Neural progenitor cell (in vitro differentiated cells): Measurements from ENCODE around the gene SLC46A3. TPM values are rescaled to one million over a fixed set of nuclear protein-coding genes. Genes with fewer than 3 reads are reported as not detected.

ENCODE experiments used
- DNase-seq: peaks from one replicate; pipeline ENCODE4 v3.0.0-alpha.2; 2016; ENCODE audit warnings: low spot score
- H2AFZ ChIP-seq: fragments of 200-600 bp; sonication (generic); replicated peaks from 2 replicates; pipeline ENCODE4 v1.6.1; 2016; ENCODE audit warnings: antibody characterized with exemption
- H3F3A ChIP-seq: fragments of 200-600 bp; sonication (generic); 2 replicates; pipeline ENCODE4 v1.6.1; 2016; ENCODE audit warnings: antibody characterized with exemption, low read depth
- H3K27ac ChIP-seq: fragments of 200-600 bp; sonication (generic); 2 replicates; pipeline ENCODE4 v1.5.1; 2016; ENCODE audit warnings: mild to moderate bottlenecking
- H3K27me3 ChIP-seq: fragments of 200-600 bp; sonication (generic); 2 replicates; pipeline ENCODE4 v1.6.1; 2016; ENCODE audit warnings: mild to moderate bottlenecking, moderate library complexity
- H3K36me3 ChIP-seq: fragments of 200-600 bp; sonication (generic); 2 replicates; pipeline ENCODE4 v1.5.1; 2016
- H3K4me1 ChIP-seq: fragments of 200-600 bp; sonication (generic); 2 replicates; pipeline ENCODE4 v1.6.1; 2016; ENCODE audit warnings: mixed run types
- H3K4me2 ChIP-seq: fragments of 200-600 bp; sonication (generic); 2 replicates; pipeline ENCODE4 v1.6.1; 2016
- H3K4me3 ChIP-seq: fragments of 200-600 bp; sonication (generic); 2 replicates; pipeline ENCODE4 v1.5.1; 2016
- H3K79me2 ChIP-seq: fragments of 200-600 bp; sonication (generic); 2 replicates; pipeline ENCODE4 v1.6.1; 2016; ENCODE audit warnings: low read depth
- H3K9ac ChIP-seq: fragments of 200-600 bp; sonication (generic); 2 replicates; pipeline ENCODE4 v1.6.1; 2016
- H3K9me3 ChIP-seq: fragments of 200-600 bp; sonication (generic); 2 replicates; pipeline ENCODE4 v1.5.1; 2016; ENCODE audit warnings: low read depth
- H4K20me1 ChIP-seq: fragments of 200-600 bp; sonication (generic); 2 replicates; pipeline ENCODE4 v1.6.1; 2016; ENCODE audit warnings: low read depth
- H3K27ac Mint-ChIP-seq: 3 replicates; pipeline ENCODE4 v1.8.0; 2021; ENCODE audit warnings: mixed read lengths
- H3K27me3 Mint-ChIP-seq: 2 replicates; pipeline ENCODE4 v1.8.0; 2022; ENCODE audit warnings: low read depth, mild to moderate bottlenecking, inconsistent platforms, moderate library complexity, mixed read lengths; ENCODE audit not compliant: insufficient read depth
- H3K36me3 Mint-ChIP-seq: 3 replicates; pipeline ENCODE4 v1.8.0; 2021; ENCODE audit warnings: mixed read lengths
- H3K4me1 Mint-ChIP-seq: 3 replicates; pipeline ENCODE4 v1.8.0; 2021; ENCODE audit warnings: mixed read lengths
- H3K4me3 Mint-ChIP-seq: 3 replicates; pipeline ENCODE4 v1.8.0; 2021; ENCODE audit warnings: mild to moderate bottlenecking, moderate library complexity, mixed read lengths
- H3K9me3 Mint-ChIP-seq: 3 replicates; pipeline ENCODE4 v1.8.0; 2020; ENCODE audit warnings: mixed read lengths
- CTCF ChIP-seq: fragments of 200-600 bp; sonication (generic); IDR thresholded peaks from 2 replicates; pipeline ENCODE4 v1.5.1; 2017; ENCODE audit warnings: antibody characterized with exemption, mild to moderate bottlenecking
- EZH2 ChIP-seq: fragments of 200-600 bp; sonication (generic); IDR thresholded peaks from 2 replicates; pipeline ENCODE4 v1.6.1; 2017; ENCODE audit warnings: antibody characterized with exemption, mild to moderate bottlenecking, moderate library complexity
- EZH2phosphoT487 ChIP-seq: fragments of 200-600 bp; sonication (generic); IDR thresholded peaks from 2 replicates; pipeline ENCODE4 v1.6.1; 2017; ENCODE audit warnings: antibody characterized with exemption
- total RNA-seq: library from RNA; depleted of rRNA; stranded (reverse); fragments of >200 nt; gene quantifications from 2 replicates; pipeline ENCODE4 v1.2.3, GENCODE V29; 2015; ENCODE audit warnings: low replicate concordance

SLC46A3 gene
- total RNA-seq, 1 donor from 2014 or later: not detected

- no peaks in the 10 kb centered on the region for H3F3A ChIP-seq
- H3K9me3 Mint-ChIP-seq: no peaks in the 10 kb centered on the region
- no peak overlapping the region for H2AFZ ChIP-seq
- H3K4me3 ChIP-seq: no peak overlapping the region
- no peaks in the 10 kb centered on the region for H3K9me3 ChIP-seq
- H3K4me2 ChIP-seq: no peak overlapping the region
- H3K36me3 Mint-ChIP-seq: no peaks in the 10 kb centered on the region
- DNase-seq: no peak
- H4K20me1 ChIP-seq: no peaks in the 10 kb centered on the region
- no peaks in the 10 kb centered on the region for H3K4me1 Mint-ChIP-seq
- H3K27me3 ChIP-seq: no peaks in the 10 kb centered on the region
- H3K4me3 Mint-ChIP-seq: no peak overlapping the region
- H3K27me3 Mint-ChIP-seq: peaks cover 9% of the 10 kb centered on the region
- H3K27ac Mint-ChIP-seq: no peak overlapping the region
- no peaks in the 10 kb centered on the region for H3K79me2 ChIP-seq
- no peak overlapping the region for H3K9ac ChIP-seq
- no peaks in the 10 kb centered on the region for H3K36me3 ChIP-seq
- H3K27ac ChIP-seq: no peak overlapping the region
- no peaks in the 10 kb centered on the region for H3K4me1 ChIP-seq
- TF ChIP-seq CTCF: no peak
- no peak for TF ChIP-seq EZH2
- TF ChIP-seq EZH2phosphoT487: no peak
These were observed 16.1 kb upstream of the SLC46A3 start for GRCh38 chr13:28734906-28735305.

- no peaks in the 10 kb centered on the region for H3F3A ChIP-seq
- H3K79me2 ChIP-seq: no peaks in the 10 kb centered on the region
- Mint-ChIP-seq H3K9me3 (no peaks in the 10 kb centered on the region), H3K27ac (no peak overlapping the region), H3K4me1 (no peaks in the 10 kb centered on the region), H3K36me3 (no peaks in the 10 kb centered on the region), H3K4me3 (no peak overlapping the region), H3K27me3 (peaks cover 6% of the 10 kb centered on the region)
- no peak overlapping the region for H3K4me2 ChIP-seq
- H3K27ac ChIP-seq: no peak overlapping the region
- TF ChIP-seq CTCF (no peak), EZH2 (no peak), EZH2phosphoT487 (no peak)
- no peak overlapping the region for H3K9ac ChIP-seq
- no peak for DNase-seq
- no peaks in the 10 kb centered on the region for H4K20me1 ChIP-seq
- H3K4me1 ChIP-seq: no peaks in the 10 kb centered on the region
- H2AFZ ChIP-seq: no peak overlapping the region
- no peaks in the 10 kb centered on the region for H3K36me3 ChIP-seq
- no peak overlapping the region for H3K4me3 ChIP-seq
- no peaks in the 10 kb centered on the region for H3K27me3 ChIP-seq
- H3K9me3 ChIP-seq: no peaks in the 10 kb centered on the region
These were observed 12.0 kb upstream of the SLC46A3 start for GRCh38 chr13:28730762-28731161.

GRCh38 chr13:28729541-28729940 is 10.8 kb upstream of the SLC46A3 start:
- Histone ChIP-seq H4K20me1 (no peaks in the 10 kb centered on the region), H3K4me2 (no peak overlapping the region), H3K27ac (no peak overlapping the region), H3K9me3 (no peaks in the 10 kb centered on the region), H3K9ac (no peak overlapping the region), H3F3A (no peaks in the 10 kb centered on the region), H3K79me2 (no peaks in the 10 kb centered on the region), H3K27me3 (no peaks in the 10 kb centered on the region), H3K4me1 (no peaks in the 10 kb centered on the region), H2AFZ (no peak overlapping the region), H3K36me3 (no peaks in the 10 kb centered on the region), H3K4me3 (no peak overlapping the region)
- no peak for DNase-seq
- Mint-ChIP-seq H3K27me3 (peaks cover 6% of the 10 kb centered on the region), H3K9me3 (no peaks in the 10 kb centered on the region), H3K4me1 (no peaks in the 10 kb centered on the region), H3K36me3 (no peaks in the 10 kb centered on the region), H3K4me3 (no peak overlapping the region), H3K27ac (no peak overlapping the region)
- TF ChIP-seq EZH2phosphoT487 (no peak), EZH2 (no peak), CTCF (no peak)

- no peaks in the 10 kb centered on the region for H3K4me1 Mint-ChIP-seq
- H3K9me3 Mint-ChIP-seq: no peaks in the 10 kb centered on the region
- no peak for TF ChIP-seq EZH2
- no peak for TF ChIP-seq CTCF
- no peak for TF ChIP-seq EZH2phosphoT487
- peaks cover 6% of the 10 kb centered on the region for H3K27me3 Mint-ChIP-seq
- H3K27ac Mint-ChIP-seq: no peak overlapping the region
- no peak overlapping the region for H3K4me3 Mint-ChIP-seq
- Histone ChIP-seq H3K9ac (no peak overlapping the region), H3K4me3 (no peak overlapping the region), H3F3A (no peaks in the 10 kb centered on the region), H3K27ac (no peak overlapping the region), H3K4me2 (no peak overlapping the region), H3K4me1 (no peaks in the 10 kb centered on the region), H3K79me2 (no peaks in the 10 kb centered on the region), H3K36me3 (no peaks in the 10 kb centered on the region), H3K27me3 (no peaks in the 10 kb centered on the region), H2AFZ (no peak overlapping the region), H3K9me3 (no peaks in the 10 kb centered on the region), H4K20me1 (no peaks in the 10 kb centered on the region)
- no peak for DNase-seq
- no peaks in the 10 kb centered on the region for H3K36me3 Mint-ChIP-seq
These were observed 9.9 kb upstream of the SLC46A3 start for GRCh38 chr13:28728642-28729041.
